K562 (cell line): ENCODE measurements around the gene MMP19. TPM values are rescaled to one million over a fixed set of nuclear protein-coding genes. Genes with fewer than 3 reads are reported as not detected.

Experiments
- ATAC-seq: fragments of 200-7000 bp; cut with Tn5 transposase; 3 replicates; pipeline ENCODE4 v1.9.1; 2020; ENCODE audit warnings: moderate library complexity
- BruUV-seq: library from RNA; stranded (reverse); fragments of 400-500 nt; replicated peaks from 2 replicates; lab custom pipeline; 2021; lab: Mats Ljungman, UMichigan
- CTCF ChIA-PET: fragments of 300-600 bp; formaldehyde crosslinking; extraction: SDS; loops from one replicate; lab custom pipeline; 2021; ENCODE audit warnings: low intra/inter-chr PET ratio; lab: Yijun Ruan, JAX
- POLR2A ChIA-PET: fragments of 300-600, 350-650 bp; sonication (Branson Sonifier 250); formaldehyde crosslinking; extraction: SDS; loops from one replicate; lab custom pipeline; 2021; ENCODE audit warnings: antibody characterized with exemption, inconsistent platforms; lab: Yijun Ruan, JAX
- DNase-seq, 4 experiments: peaks; one replicate each; pipeline versions ENCODE4 v3.0.0 to v3.0.0-alpha.2; 2011 to 2018; ENCODE audit warnings: low spot score in 3 of 4, mixed read lengths in 3 of 4; ENCODE audit errors: extremely low read depth in 1 of 4
- FAIRE-seq: peaks from 2 replicates; lab custom pipeline; 2011; peaks lifted over from hg19 to GRCh38; lab: Jason Lieb, UNC
- H2AFZ ChIP-seq: 2 replicates; pipeline ENCODE4 v1.6.0; 2011; ENCODE audit warnings: low read depth, low read length, control low read depth, inconsistent platforms
- H3K27ac ChIP-seq: fragments of 200-600 bp; 3 replicates; pipeline ENCODE4 v1.8.0; 2011; ENCODE audit warnings: low read depth, mild to moderate bottlenecking, control low read depth, inconsistent platforms, low read length, moderate library complexity, mixed read lengths; ENCODE audit errors: extremely low read depth
- H3K27me3 ChIP-seq, 2 experiments: fragments of 300-600 bp in 1 of 2; 2 replicates in 1 of 2; 3 replicates in 1 of 2; pipeline versions ENCODE4 v1.6.0 to v1.8.0; 2011; ENCODE audit warnings: inconsistent platforms in 2 of 2, low read length in 2 of 2, mild to moderate bottlenecking in 1 of 2, mixed read lengths in 1 of 2, moderate library complexity in 1 of 2; ENCODE audit not compliant: control insufficient read depth in 2 of 2, insufficient read depth in 2 of 2
- H3K36me3 ChIP-seq: fragments of 300-600 bp; 3 replicates; pipeline ENCODE4 v1.8.0; 2011; ENCODE audit warnings: mild to moderate bottlenecking, low read length, inconsistent platforms; ENCODE audit not compliant: control insufficient read depth, insufficient read depth
- H3K4me1 ChIP-seq, 2 experiments: fragments of 200-600 bp in 1 of 2; replicated peaks in 1 of 2; 2 replicates in 1 of 2; 3 replicates in 1 of 2; pipeline versions ENCODE4 v1.5.1 to v1.8.0; 2011; ENCODE audit warnings: inconsistent platforms in 2 of 2, low read length in 2 of 2, mild to moderate bottlenecking in 1 of 2, mixed read lengths in 1 of 2, moderate library complexity in 1 of 2; ENCODE audit not compliant: control insufficient read depth in 2 of 2, insufficient read depth in 2 of 2
- H3K4me2 ChIP-seq: 2 replicates; pipeline ENCODE4 v1.6.1; 2011; ENCODE audit warnings: low read length, control low read depth, inconsistent platforms, mixed read lengths; ENCODE audit not compliant: insufficient read depth
- H3K4me3 ChIP-seq: fragments of 200-600 bp; sonication (generic), shearing (Covaris generic); 2 replicates; pipeline ENCODE4 v1.5.1; 2016; ENCODE audit warnings: control low read depth, inconsistent platforms
- H3K79me2 ChIP-seq: fragments of 200-600 bp; 3 replicates; pipeline ENCODE4 v1.8.0; 2011; ENCODE audit warnings: low read length, inconsistent platforms; ENCODE audit not compliant: control insufficient read depth, insufficient read depth
- H3K9ac ChIP-seq, 2 experiments: 2 replicates each; pipeline versions ENCODE4 v1.6.0 to v1.6.1; 2011; ENCODE audit warnings: low read depth in 2 of 2, low read length in 2 of 2, control low read depth in 1 of 2, inconsistent platforms in 1 of 2, mild to moderate bottlenecking in 1 of 2, mixed read lengths in 1 of 2; ENCODE audit not compliant: insufficient read depth in 1 of 2
- H3K9me1 ChIP-seq: one replicate; pipeline ENCODE4 v1.6.0; 2011; ENCODE audit warnings: inconsistent platforms, mild to moderate bottlenecking, low read length, moderate library complexity; ENCODE audit not compliant: control insufficient read depth, insufficient read depth
- H3K9me3 ChIP-seq: replicated peaks from 2 replicates; pipeline ENCODE4 v1.5.1; 2011; ENCODE audit warnings: low read depth, low read length, inconsistent platforms; ENCODE audit not compliant: control insufficient read depth, insufficient read depth
- H4K20me1 ChIP-seq: replicated peaks from 2 replicates; pipeline ENCODE4 v1.6.1; 2011; ENCODE audit warnings: low read length, inconsistent platforms, mixed read lengths; ENCODE audit not compliant: control insufficient read depth, insufficient read depth
- HDGF ChIP-seq: fragments of 450-650 bp; IDR thresholded peaks from 2 replicates; pipeline ENCODE4 v1.6.1; 2016
- HIVEP1 ChIP-seq: fragments of 250-450 bp; sonication (Bioruptor Pico); IDR thresholded peaks from 2 replicates; pipeline ENCODE4 v1.4.0; 2020; ENCODE audit warnings: mild to moderate bottlenecking
- KDM1A ChIP-seq, 2 experiments: fragments of 450-650 bp; IDR thresholded peaks; 2 replicates each; pipeline ENCODE4 v1.6.1; 2016; ENCODE audit warnings: mild to moderate bottlenecking in 2 of 2
- PHB2 ChIP-seq: fragments of 450-650 bp; IDR thresholded peaks from 2 replicates; pipeline ENCODE4 v1.6.1; 2017; ENCODE audit warnings: low read depth
- RNF2 ChIP-seq: sonication (generic); IDR thresholded peaks from 2 replicates; pipeline ENCODE4 v1.6.1; 2016
- TBL1XR1 ChIP-seq, 2 experiments: IDR thresholded peaks; 2 replicates each; pipeline ENCODE4 v1.6.1; 2012; ENCODE audit warnings: improper control_type of control experiment in 2 of 2, low read length in 2 of 2, mild to moderate bottlenecking in 1 of 2
- ZBTB1 ChIP-seq: sonication (generic); formaldehyde crosslinking; IDR thresholded peaks from 2 replicates; pipeline ENCODE4 v1.8.1; 2023; ENCODE audit warnings: missing genetic modification reagents, low read depth, mild to moderate bottlenecking, borderline replicate concordance
- ZNF280A ChIP-seq: fragments of 450-650 bp; IDR thresholded peaks from 2 replicates; pipeline ENCODE4 v1.6.1; 2018; ENCODE audit warnings: mild to moderate bottlenecking, low read depth; ENCODE audit not compliant: partially characterized antibody
- WGBS: fragments of 100-300 bp; shearing (Covaris generic); methylation state at CpG from one replicate; pipeline ENCODE4 v1.1.6; 2016; ENCODE audit warnings: low coverage, mixed read lengths; ENCODE audit not compliant: insufficient coverage; ENCODE audit errors: missing lambda C conversion rate; 5-methylcytosine and 5-hydroxymethylcytosine counted together
- in situ Hi-C: fragments of 300-500 bp; cut with MboI; formaldehyde crosslinking; loops from 4 replicates; pipeline ENCODE4 v1.15.0; 2018; ENCODE audit warnings: inconsistent platforms, mixed read lengths
- intact Hi-C: fragments of 100-400 bp; cut with micrococcal nuclease; formaldehyde crosslinking; loops from 2 replicates; pipeline ENCODE4 v1.14.2; 2022
- polyA plus RNA-seq, 8 experiments: library from polyadenylated mRNA; depleted of rRNA in 4 of 8; stranded (reverse) in 5 of 8; unstranded in 3 of 8; fragments of >200 nt; fragmentation: Nextera tagmentation in 2 of 8; fragmentation: Illumina TruSeq in 1 of 8; extraction: Ambion mirVana in 2 of 8; extraction: Trizol in 1 of 8; gene quantifications; 2 replicates each; pipeline versions ENCODE4 v1.2.1 to v1.2.3, GENCODE V29; 2011 to 2014; ENCODE audit warnings: inconsistent platforms in 1 of 8, missing spikeins in 1 of 8
- total RNA-seq, 7 experiments: library from RNA; depleted of rRNA in 6 of 7; stranded (reverse); fragments of >200 nt in 6 of 7; fragmentation: Illumina TruSeq in 2 of 7; extraction: Trizol in 2 of 7; gene quantifications; 2 replicates each; pipeline versions ENCODE4 v1.2.1 to v1.2.3, GENCODE V29; 2011 to 2021; ENCODE audit warnings: low replicate concordance in 1 of 7
- TF ChIP-seq, protein P1 (sequence below): sonication (generic); formaldehyde crosslinking; IDR thresholded peaks from 2 replicates; pipeline ENCODE4 v1.8.1; 2022; ENCODE audit warnings: missing genetic modification reagents
- TF ChIP-seq, protein P2 (sequence below): fragments of 200-400 bp; formaldehyde crosslinking; IDR thresholded peaks from 2 replicates; pipeline ENCODE4 v1.6.1; 2017; ENCODE audit warnings: mild to moderate bottlenecking, low read depth, low read length, moderate library complexity
- TF ChIP-seq, protein P3 (sequence below): sonication (generic); formaldehyde crosslinking; IDR thresholded peaks from 2 replicates; pipeline ENCODE4 v1.4.0; 2020; ENCODE audit warnings: mild to moderate bottlenecking, missing genetic modification reagents

The MMP19 gene
- total and polyA plus RNA-seq, 9 of the 15 experiments (the other 6 are each of a cell fraction or from before 2014, with no cell fraction given) = 0.14 to 1.6 (median 0.66) TPM

GRCh38 chr12:55817345-55818139 lies 25.2 kb downstream of the MMP19 start, which contains the start of the genes ORMDL2 and SARNP (continued):
- TF ChIP-seq, protein P1, sequence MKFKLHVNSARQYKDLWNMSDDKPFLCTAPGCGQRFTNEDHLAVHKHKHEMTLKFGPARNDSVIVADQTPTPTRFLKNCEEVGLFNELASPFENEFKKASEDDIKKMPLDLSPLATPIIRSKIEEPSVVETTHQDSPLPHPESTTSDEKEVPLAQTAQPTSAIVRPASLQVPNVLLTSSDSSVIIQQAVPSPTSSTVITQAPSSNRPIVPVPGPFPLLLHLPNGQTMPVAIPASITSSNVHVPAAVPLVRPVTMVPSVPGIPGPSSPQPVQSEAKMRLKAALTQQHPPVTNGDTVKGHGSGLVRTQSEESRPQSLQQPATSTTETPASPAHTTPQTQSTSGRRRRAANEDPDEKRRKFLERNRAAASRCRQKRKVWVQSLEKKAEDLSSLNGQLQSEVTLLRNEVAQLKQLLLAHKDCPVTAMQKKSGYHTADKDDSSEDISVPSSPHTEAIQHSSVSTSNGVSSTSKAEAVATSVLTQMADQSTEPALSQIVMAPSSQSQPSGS (CRISPR knock-in tag) = no peak
- TF ChIP-seq RNF2 = no peak
- TF ChIP-seq PHB2 = no peak
- TF ChIP-seq ZNF280A = peak; percentile 8

DNA sequence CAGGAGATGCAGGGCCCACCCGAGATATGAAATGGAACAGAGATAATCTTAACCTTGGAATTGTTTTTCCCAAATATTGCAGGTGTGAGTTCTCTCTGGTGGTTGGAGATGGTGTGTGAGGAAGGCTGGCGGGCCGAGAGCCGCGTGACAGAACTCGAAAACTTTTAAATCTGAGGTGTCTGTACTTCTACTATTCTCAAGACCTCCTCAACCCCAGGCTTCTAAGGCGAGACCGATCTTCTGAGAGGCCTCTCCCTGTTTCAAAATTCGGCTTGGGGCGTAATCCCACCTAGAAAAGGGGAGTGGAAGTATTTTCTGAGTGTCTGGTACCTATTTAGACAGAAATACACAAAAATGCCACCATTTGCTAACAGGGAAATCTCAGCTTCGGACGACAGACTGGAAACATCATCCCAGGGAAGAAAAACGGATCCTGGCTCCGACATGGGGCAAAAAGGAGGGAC lies 25.8 kb downstream of the MMP19 start:
- Histone ChIP-seq H4K20me1 (peaks cover 12% of the 10 kb centered on the region), H3K9me1 (no peaks in the 10 kb centered on the region), H3K4me2 (peak overlapping the region; percentile 97), H3K36me3 (peaks cover 70% of the 10 kb centered on the region), H3K27ac (peak overlapping the region; percentile 93), H3K79me2 (peaks cover 80% of the 10 kb centered on the region), H2AFZ (peak overlapping the region; percentile 89), H3K9me3 (no peaks in the 10 kb centered on the region), H3K4me1 (peaks cover 3 to 12% of the 10 kb centered on the region in 2 experiments; a peak in 4 of 5 replicates), H3K9ac (peak overlapping the region; percentile 89 to 98), H3K27me3 (no peaks in the 10 kb centered on the region), H3K4me3 (peak overlapping the region; percentile 65)
- in situ Hi-C loops (loop anchor here (10.0 kb wide), 1 partner anchor 208 kb away; the partner anchor contains the start of gene IKZF4), intact Hi-C loops (loop anchor here (2.0 kb wide), 1 partner anchor 110 kb away; the partner anchor contains the start of gene PYM1)
- ATAC-seq = peak; percentile 8; the same call in 2 of the 3 replicates
- under 1% methylated on average over 14 of the region's 14 CpGs for WGBS
- POLR2A ChIA-PET = interaction anchor here (0.5 to 5.5 kb wide), 14 partner anchors 9 to 180 kb away, joined by 3 to 64 read pairs (median 4); partner anchors contain the start of genes DNAJC14, PYM1, RAB5B and SUOX
- DNase-seq = peak in 2 of 4 experiments; percentile 36 to 59
- no peak for FAIRE-seq
- BruUV-seq = TSS peak; percentile 74
- CTCF ChIA-PET = no interaction called here
- TF ChIP-seq HDGF (0 out of 2 replicates have a peak, but pooled peaks have one; percentile 77), KDM1A (IDR thresholded peaks at IDR 0.05) (no peak), HIVEP1 (CRISPR knock-in tag) (0 out of 2 replicates have a peak, but pooled peaks have one; percentile 1), ZBTB1 (CRISPR knock-in tag) (no peak), TBL1XR1 (IDR thresholded peaks at IDR 0.05; ENCODE audit: low read length in 2 of 2) (0 out of 4 replicates have a peak, but pooled peaks of 1 of the 2 experiments have one; percentile 20)
- TF ChIP-seq, protein P2, sequence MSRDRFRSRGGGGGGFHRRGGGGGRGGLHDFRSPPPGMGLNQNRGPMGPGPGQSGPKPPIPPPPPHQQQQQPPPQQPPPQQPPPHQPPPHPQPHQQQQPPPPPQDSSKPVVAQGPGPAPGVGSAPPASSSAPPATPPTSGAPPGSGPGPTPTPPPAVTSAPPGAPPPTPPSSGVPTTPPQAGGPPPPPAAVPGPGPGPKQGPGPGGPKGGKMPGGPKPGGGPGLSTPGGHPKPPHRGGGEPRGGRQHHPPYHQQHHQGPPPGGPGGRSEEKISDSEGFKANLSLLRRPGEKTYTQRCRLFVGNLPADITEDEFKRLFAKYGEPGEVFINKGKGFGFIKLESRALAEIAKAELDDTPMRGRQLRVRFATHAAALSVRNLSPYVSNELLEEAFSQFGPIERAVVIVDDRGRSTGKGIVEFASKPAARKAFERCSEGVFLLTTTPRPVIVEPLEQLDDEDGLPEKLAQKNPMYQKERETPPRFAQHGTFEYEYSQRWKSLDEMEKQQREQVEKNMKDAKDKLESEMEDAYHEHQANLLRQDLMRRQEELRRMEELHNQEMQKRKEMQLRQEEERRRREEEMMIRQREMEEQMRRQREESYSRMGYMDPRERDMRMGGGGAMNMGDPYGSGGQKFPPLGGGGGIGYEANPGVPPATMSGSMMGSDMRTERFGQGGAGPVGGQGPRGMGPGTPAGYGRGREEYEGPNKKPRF = no peak
- TF ChIP-seq, protein P3, sequence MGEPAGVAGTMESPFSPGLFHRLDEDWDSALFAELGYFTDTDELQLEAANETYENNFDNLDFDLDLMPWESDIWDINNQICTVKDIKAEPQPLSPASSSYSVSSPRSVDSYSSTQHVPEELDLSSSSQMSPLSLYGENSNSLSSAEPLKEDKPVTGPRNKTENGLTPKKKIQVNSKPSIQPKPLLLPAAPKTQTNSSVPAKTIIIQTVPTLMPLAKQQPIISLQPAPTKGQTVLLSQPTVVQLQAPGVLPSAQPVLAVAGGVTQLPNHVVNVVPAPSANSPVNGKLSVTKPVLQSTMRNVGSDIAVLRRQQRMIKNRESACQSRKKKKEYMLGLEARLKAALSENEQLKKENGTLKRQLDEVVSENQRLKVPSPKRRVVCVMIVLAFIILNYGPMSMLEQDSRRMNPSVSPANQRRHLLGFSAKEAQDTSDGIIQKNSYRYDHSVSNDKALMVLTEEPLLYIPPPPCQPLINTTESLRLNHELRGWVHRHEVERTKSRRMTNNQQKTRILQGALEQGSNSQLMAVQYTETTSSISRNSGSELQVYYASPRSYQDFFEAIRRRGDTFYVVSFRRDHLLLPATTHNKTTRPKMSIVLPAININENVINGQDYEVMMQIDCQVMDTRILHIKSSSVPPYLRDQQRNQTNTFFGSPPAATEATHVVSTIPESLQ (CRISPR knock-in tag) = no peak
